Measurements from ENCODE around the gene SLC2A6. TPM values are rescaled to one million over a fixed set of nuclear protein-coding genes. Genes with fewer than 3 reads are reported as not detected.
A peak's percentile ranks its signal among the peaks of the same experiment; 100 is the strongest.

Gene SLC2A6
- total RNA-seq, 1 donor from 2014 or later, result 24.3 TPM

DNA sequence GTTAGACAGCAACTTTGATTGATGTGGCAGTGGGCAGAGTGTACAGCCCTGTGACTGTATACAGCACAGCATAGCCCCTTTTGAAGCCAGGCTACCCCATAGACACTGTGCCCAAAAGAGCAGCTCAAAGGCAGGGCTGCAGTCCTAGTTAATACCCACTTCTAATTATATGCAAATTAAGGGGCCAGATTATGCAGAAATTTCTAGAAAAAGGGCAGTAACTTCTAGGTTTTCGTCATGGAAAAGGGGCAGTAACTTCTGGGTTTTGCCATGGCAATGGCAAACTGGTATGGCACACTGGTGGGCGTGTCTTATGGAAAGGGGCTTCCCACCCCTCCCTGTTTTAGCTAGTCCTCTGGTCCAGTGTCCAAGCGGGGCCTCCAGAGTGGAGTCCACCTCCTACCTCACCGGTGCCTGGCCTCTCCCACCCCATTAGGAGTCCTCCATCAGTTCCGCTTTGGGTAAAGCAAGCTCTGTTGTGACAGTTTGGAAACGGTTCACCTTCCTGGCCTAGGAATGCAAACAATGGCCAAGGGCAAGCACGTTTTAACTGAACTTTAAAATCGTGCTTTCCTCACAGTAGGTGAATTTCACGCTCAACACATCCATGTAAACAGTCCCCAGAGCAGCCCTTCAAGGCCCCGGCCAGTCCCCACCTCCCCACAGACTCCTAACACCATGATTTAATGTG is 51.1 kb downstream of the SLC2A6 start:
- Histone ChIP-seq H4K20me1 (ENCODE audit: insufficient read depth, low read length) (no peaks in the 10 kb centered on the region), H3K4me1 (ENCODE audit: insufficient read depth, low read length) (no peaks in the 10 kb centered on the region), H3K36me3 (ENCODE audit: insufficient read depth, low read length) (no peaks in the 10 kb centered on the region), H2AFZ (ENCODE audit: low read depth, low read length) (no peak overlapping the region), H3K27ac (ENCODE audit: low read depth, low read length) (no peak overlapping the region), H3K4me3 (ENCODE audit: insufficient read depth, low read depth, low read length) (no peak overlapping the region), H3K27me3 (ENCODE audit: insufficient read depth, low read length) (peaks cover 13% of the 10 kb centered on the region), H3K4me2 (ENCODE audit: low read length) (peak overlapping the region; percentile 50), H3K9me3 (ENCODE audit: insufficient read depth, low read depth, low read length) (no peaks in the 10 kb centered on the region), H3K79me2 (ENCODE audit: insufficient read depth, low read length) (no peaks in the 10 kb centered on the region), H3K9ac (ENCODE audit: low read length) (no peak overlapping the region)
- H3K27me3 Mint-ChIP-seq (ENCODE audit: low read depth, unreplicated experiment), result peaks cover 10% of the 10 kb centered on the region
- DNase-seq (ENCODE audit: low read depth) (no peak), FAIRE-seq (no peak)
- H3K36me3 Mint-ChIP-seq (ENCODE audit: low read depth, unreplicated experiment), result peaks cover 4% of the 10 kb centered on the region
- H3K9me3 Mint-ChIP-seq (ENCODE audit: unreplicated experiment), result no peaks in the 10 kb centered on the region
- no peaks in the 10 kb centered on the region for H3K4me1 Mint-ChIP-seq (ENCODE audit: low read depth, unreplicated experiment)
- no peak for TF ChIP-seq EZH2 (IDR thresholded peaks at IDR 0.05; ENCODE audit: insufficient read depth, low read length)
- TF ChIP-seq, protein P1, sequence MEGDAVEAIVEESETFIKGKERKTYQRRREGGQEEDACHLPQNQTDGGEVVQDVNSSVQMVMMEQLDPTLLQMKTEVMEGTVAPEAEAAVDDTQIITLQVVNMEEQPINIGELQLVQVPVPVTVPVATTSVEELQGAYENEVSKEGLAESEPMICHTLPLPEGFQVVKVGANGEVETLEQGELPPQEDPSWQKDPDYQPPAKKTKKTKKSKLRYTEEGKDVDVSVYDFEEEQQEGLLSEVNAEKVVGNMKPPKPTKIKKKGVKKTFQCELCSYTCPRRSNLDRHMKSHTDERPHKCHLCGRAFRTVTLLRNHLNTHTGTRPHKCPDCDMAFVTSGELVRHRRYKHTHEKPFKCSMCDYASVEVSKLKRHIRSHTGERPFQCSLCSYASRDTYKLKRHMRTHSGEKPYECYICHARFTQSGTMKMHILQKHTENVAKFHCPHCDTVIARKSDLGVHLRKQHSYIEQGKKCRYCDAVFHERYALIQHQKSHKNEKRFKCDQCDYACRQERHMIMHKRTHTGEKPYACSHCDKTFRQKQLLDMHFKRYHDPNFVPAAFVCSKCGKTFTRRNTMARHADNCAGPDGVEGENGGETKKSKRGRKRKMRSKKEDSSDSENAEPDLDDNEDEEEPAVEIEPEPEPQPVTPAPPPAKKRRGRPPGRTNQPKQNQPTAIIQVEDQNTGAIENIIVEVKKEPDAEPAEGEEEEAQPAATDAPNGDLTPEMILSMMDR (IDR thresholded peaks at IDR 0.05; ENCODE audit: insufficient read depth, low read depth, low read length), result no peak
- H3K27ac Mint-ChIP-seq (ENCODE audit: unreplicated experiment), result no peak overlapping the region
- H3K4me3 Mint-ChIP-seq (ENCODE audit: unreplicated experiment), result peak overlapping the region; percentile 67

DNA sequence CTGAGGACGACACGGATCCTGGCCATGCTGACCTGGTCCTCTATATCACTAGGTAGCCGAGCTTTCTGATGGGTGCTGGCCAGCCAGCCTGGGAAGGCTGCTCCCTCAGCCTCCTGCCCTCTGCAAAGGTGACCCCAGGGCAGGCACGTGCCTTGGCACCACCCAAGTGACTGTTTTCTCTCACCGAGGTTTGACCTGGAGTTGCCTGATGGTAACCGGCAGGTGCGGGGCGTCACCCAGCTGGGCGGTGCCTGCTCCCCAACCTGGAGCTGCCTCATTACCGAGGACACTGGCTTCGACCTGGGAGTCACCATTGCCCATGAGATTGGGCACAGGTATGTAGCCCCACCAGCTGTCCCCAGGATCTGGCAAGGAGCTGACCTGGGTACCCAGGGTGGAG is 52.9 kb downstream of the SLC2A6 start:
- DNase-seq (ENCODE audit: low read depth) (no peak), FAIRE-seq (no peak)
- H3K4me1 ChIP-seq (ENCODE audit: insufficient read depth, low read length), result no peaks in the 10 kb centered on the region
- peaks cover 10% of the 10 kb centered on the region for H3K27me3 Mint-ChIP-seq (ENCODE audit: low read depth, unreplicated experiment)
- no peak overlapping the region for H3K4me3 ChIP-seq (ENCODE audit: insufficient read depth, low read depth, low read length)
- no peaks in the 10 kb centered on the region for H3K79me2 ChIP-seq (ENCODE audit: insufficient read depth, low read length)
- TF ChIP-seq, protein P1 (IDR thresholded peaks at IDR 0.05; ENCODE audit: insufficient read depth, low read depth, low read length), result no peak
- TF ChIP-seq EZH2 (IDR thresholded peaks at IDR 0.05; ENCODE audit: insufficient read depth, low read length), result no peak
- H3K9ac ChIP-seq (ENCODE audit: low read length), result no peak overlapping the region
- H3K4me2 ChIP-seq (ENCODE audit: low read length), result no peak overlapping the region
- H3K27ac ChIP-seq (ENCODE audit: low read depth, low read length), result no peak overlapping the region
- no peaks in the 10 kb centered on the region for H4K20me1 ChIP-seq (ENCODE audit: insufficient read depth, low read length)
- H3K27ac Mint-ChIP-seq (ENCODE audit: unreplicated experiment), result no peak overlapping the region
- H3K9me3 ChIP-seq (ENCODE audit: insufficient read depth, low read depth, low read length), result no peaks in the 10 kb centered on the region
- peaks cover 13% of the 10 kb centered on the region for H3K27me3 ChIP-seq (ENCODE audit: insufficient read depth, low read length)
- no peak overlapping the region for H2AFZ ChIP-seq (ENCODE audit: low read depth, low read length)
- H3K36me3 ChIP-seq (ENCODE audit: insufficient read depth, low read length), result no peaks in the 10 kb centered on the region
- H3K4me3 Mint-ChIP-seq (ENCODE audit: unreplicated experiment), result no peak overlapping the region
- no peaks in the 10 kb centered on the region for H3K4me1 Mint-ChIP-seq (ENCODE audit: low read depth, unreplicated experiment)
- no peaks in the 10 kb centered on the region for H3K9me3 Mint-ChIP-seq (ENCODE audit: unreplicated experiment)
- H3K36me3 Mint-ChIP-seq (ENCODE audit: low read depth, unreplicated experiment), result peaks cover 4% of the 10 kb centered on the region

DNA sequence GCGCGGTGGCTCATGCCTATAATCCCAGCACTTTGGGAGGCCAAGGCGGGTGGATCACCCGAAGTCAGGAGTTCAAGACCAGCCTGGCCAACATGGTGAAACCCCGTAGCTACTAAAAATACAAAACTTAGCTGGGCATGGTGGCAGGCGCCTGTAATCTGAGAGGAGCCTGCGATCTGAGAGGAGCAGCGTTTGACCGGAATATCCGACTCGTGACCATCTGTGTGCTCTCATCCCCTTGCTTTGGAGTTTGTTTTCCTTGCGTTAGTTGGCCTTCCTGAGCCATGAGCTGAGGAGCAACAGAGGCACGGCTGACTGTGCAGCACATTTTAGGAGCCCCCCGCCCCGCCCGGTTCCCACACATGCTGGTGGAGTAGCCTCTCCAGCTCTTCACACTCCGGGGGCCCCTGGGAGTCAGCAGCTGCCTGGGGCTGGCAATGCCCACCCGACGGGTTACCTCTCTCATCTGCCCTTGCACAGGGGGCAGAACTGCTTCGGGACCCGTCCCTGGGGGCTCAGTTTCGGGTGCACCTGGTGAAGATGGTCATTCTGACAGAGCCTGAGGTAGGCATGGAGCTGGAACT is 53.8 kb downstream of the SLC2A6 start:
- Histone ChIP-seq H3K4me3 (ENCODE audit: insufficient read depth, low read depth, low read length) (no peak overlapping the region), H3K36me3 (ENCODE audit: insufficient read depth, low read length) (no peaks in the 10 kb centered on the region), H3K27ac (ENCODE audit: low read depth, low read length) (no peak overlapping the region), H2AFZ (ENCODE audit: low read depth, low read length) (no peak overlapping the region), H3K9me3 (ENCODE audit: insufficient read depth, low read depth, low read length) (no peaks in the 10 kb centered on the region), H3K4me1 (ENCODE audit: insufficient read depth, low read length) (no peaks in the 10 kb centered on the region), H3K4me2 (ENCODE audit: low read length) (no peak overlapping the region), H4K20me1 (ENCODE audit: insufficient read depth, low read length) (no peaks in the 10 kb centered on the region), H3K27me3 (ENCODE audit: insufficient read depth, low read length) (peaks cover 13% of the 10 kb centered on the region), H3K9ac (ENCODE audit: low read length) (no peak overlapping the region), H3K79me2 (ENCODE audit: insufficient read depth, low read length) (no peaks in the 10 kb centered on the region)
- Mint-ChIP-seq H3K4me3 (ENCODE audit: unreplicated experiment) (no peak overlapping the region), H3K27ac (ENCODE audit: unreplicated experiment) (no peak overlapping the region), H3K27me3 (ENCODE audit: low read depth, unreplicated experiment) (peaks cover 10% of the 10 kb centered on the region), H3K36me3 (ENCODE audit: low read depth, unreplicated experiment) (peaks cover 2% of the 10 kb centered on the region), H3K9me3 (ENCODE audit: unreplicated experiment) (no peaks in the 10 kb centered on the region), H3K4me1 (ENCODE audit: low read depth, unreplicated experiment) (no peaks in the 10 kb centered on the region)
- DNase-seq (ENCODE audit: low read depth) (no peak), FAIRE-seq (no peak)
- TF ChIP-seq EZH2 (IDR thresholded peaks at IDR 0.05; ENCODE audit: insufficient read depth, low read length), result no peak
- TF ChIP-seq, protein P1 (IDR thresholded peaks at IDR 0.05; ENCODE audit: insufficient read depth, low read depth, low read length), result no peak

All from astrocyte (in vitro differentiated cells and primary cell).